Neural progenitor cell (in vitro differentiated cells): ENCODE results near the gene PHLDA2.

ENCODE experiments used
- CTCF ChIP-seq: fragments of 200-600 bp; sonication (generic); IDR thresholded peaks from 2 replicates; pipeline ENCODE4 v1.5.1; 2017; ENCODE audit warnings: antibody characterized with exemption, mild to moderate bottlenecking
- EZH2 ChIP-seq: fragments of 200-600 bp; sonication (generic); IDR thresholded peaks from 2 replicates; pipeline ENCODE4 v1.6.1; 2017; ENCODE audit warnings: antibody characterized with exemption, mild to moderate bottlenecking, moderate library complexity

GRCh38 chr11:2881076-2881980 is 47.9 kb downstream of the PHLDA2 start:
- TF ChIP-seq CTCF = no peak
- TF ChIP-seq EZH2 = no peak
